Activated CD8-positive, alpha-beta T cell treated with anti-CD3 and anti-CD28 coated beads for 36 hours (primary cell): Measurements from ENCODE around the gene DOCK4. TPM values are rescaled to one million over a fixed set of nuclear protein-coding genes. Genes with fewer than 3 reads are reported as not detected.

ENCODE experiments used
- ATAC-seq: fragments of 200-7000 bp; cut with Tn5 transposase; one replicate; pipeline ENCODE4 v1.10.0; 2021; ENCODE audit warnings: mild to moderate bottlenecking, moderate library complexity
- CTCF ChIA-PET: fragments of 350-600 bp; sonication (Branson Sonifier 250); formaldehyde crosslinking; loops from one replicate; lab custom pipeline; 2021; ENCODE audit warnings: antibody characterized with exemption; lab: Charles Lee
- POLR2A ChIA-PET: fragments of 350-600 bp; sonication (Branson Sonifier 250); formaldehyde crosslinking; loops from one replicate; lab custom pipeline; 2021; ENCODE audit warnings: antibody characterized with exemption; lab: Charles Lee
- DNase-seq: peaks from one replicate; pipeline ENCODE4 v3.0.0-alpha.2; 2020
- H3K27ac Mint-ChIP-seq: one replicate; pipeline ENCODE4 v1.8.0; 2021; ENCODE audit warnings: mild to moderate bottlenecking, mixed read lengths
- H3K27me3 Mint-ChIP-seq: one replicate; pipeline ENCODE4 v1.8.0; 2021; ENCODE audit warnings: mixed read lengths
- H3K36me3 Mint-ChIP-seq: one replicate; pipeline ENCODE4 v1.8.0; 2021; ENCODE audit warnings: low read depth, mixed read lengths
- H3K4me1 Mint-ChIP-seq: one replicate; pipeline ENCODE4 v1.8.0; 2021; ENCODE audit warnings: low read depth, mixed read lengths
- H3K4me3 Mint-ChIP-seq: one replicate; pipeline ENCODE4 v1.8.0; 2021; ENCODE audit warnings: mild to moderate bottlenecking, moderate library complexity, mixed read lengths
- H3K9me3 Mint-ChIP-seq: one replicate; pipeline ENCODE4 v1.8.0; 2021; ENCODE audit warnings: mixed read lengths
- CTCF ChIP-seq: fragments of 200-600 bp; IDR thresholded peaks from one replicate; pipeline ENCODE4 v1.8.0; 2022; ENCODE audit warnings: antibody characterized with exemption, mild to moderate bottlenecking
- intact Hi-C: fragments of 100-400 bp; cut with micrococcal nuclease; formaldehyde crosslinking; loops from one replicate; pipeline ENCODE4 v1.10.0; 2022
- total RNA-seq, 2 experiments: library from RNA; stranded (reverse); gene quantifications; one replicate each; pipeline ENCODE4 v1.2.3, GENCODE V29; 2021

DOCK4 gene
- total RNA-seq, 2 experiments from 2014 or later = 0.31 to 0.32 TPM

DNA sequence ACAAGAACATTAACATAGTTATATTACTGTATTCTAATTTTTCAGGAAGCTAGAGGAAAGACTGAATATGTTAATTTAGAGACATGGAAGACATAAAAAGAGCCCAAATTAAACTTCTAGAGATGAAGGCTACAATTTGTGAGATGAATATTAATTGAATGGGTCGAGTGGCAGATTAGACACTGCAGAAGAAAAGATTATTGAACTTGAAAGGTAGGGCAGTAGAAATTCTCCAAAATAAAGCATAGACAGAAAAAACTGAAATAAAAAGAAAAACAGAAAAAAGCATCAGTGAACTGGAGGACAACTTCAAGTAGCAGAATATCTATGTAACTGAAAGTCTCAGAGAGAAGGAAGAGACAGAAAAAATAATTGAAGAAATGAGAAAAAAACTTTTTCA is 369.6 kb downstream of the DOCK4 start:
- TF ChIP-seq CTCF = no peak
- intact Hi-C loops = no loop called here
- Mint-ChIP-seq H3K4me3 (no peak overlapping the region), H3K36me3 (no peaks in the 10 kb centered on the region), H3K9me3 (peaks cover 3% of the 10 kb centered on the region), H3K4me1 (peaks cover 3% of the 10 kb centered on the region), H3K27me3 (peaks cover 4% of the 10 kb centered on the region), H3K27ac (no peak overlapping the region)
- POLR2A ChIA-PET = no interaction called here
- CTCF ChIA-PET = no interaction called here
- ATAC-seq (no peak), DNase-seq (no peak)

DNA sequence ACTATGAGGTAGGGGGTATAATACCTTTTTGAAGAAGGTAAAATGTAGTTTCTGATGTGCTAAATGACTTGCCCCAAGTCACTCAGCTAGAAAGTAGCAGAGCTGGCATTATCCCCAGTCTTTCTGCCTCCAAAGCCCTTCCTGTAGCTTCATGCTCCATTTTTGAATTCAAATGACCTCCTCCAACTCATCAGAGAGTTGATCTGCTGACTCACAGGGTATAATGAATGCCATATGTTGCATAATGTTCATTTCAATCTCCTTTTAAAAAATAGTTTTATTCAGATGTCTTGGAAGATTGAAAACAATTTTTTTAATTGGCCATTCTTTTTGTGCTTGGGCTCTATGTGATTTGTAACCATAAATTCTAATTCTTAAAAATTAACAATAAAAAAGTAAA is 371.1 kb downstream of the DOCK4 start:
- H3K36me3 Mint-ChIP-seq = no peaks in the 10 kb centered on the region
- H3K9me3 Mint-ChIP-seq = peaks cover 3% of the 10 kb centered on the region
- peaks cover 10% of the 10 kb centered on the region for H3K27me3 Mint-ChIP-seq
- H3K4me1 Mint-ChIP-seq = no peaks in the 10 kb centered on the region
- TF ChIP-seq CTCF = no peak
- ChIA-PET CTCF (no interaction called here), POLR2A (no interaction called here)
- DNase-seq (no peak), ATAC-seq (no peak)
- no peak overlapping the region for H3K4me3 Mint-ChIP-seq
- intact Hi-C loops = no loop called here
- no peak overlapping the region for H3K27ac Mint-ChIP-seq

- no peak overlapping the region for H3K4me3 Mint-ChIP-seq
- POLR2A ChIA-PET = no interaction called here
- H3K4me1 Mint-ChIP-seq = no peaks in the 10 kb centered on the region
- intact Hi-C loops = no loop called here
- CTCF ChIA-PET = no interaction called here
- no peak for DNase-seq
- peaks cover 10% of the 10 kb centered on the region for H3K27me3 Mint-ChIP-seq
- no peak for TF ChIP-seq CTCF
- H3K27ac Mint-ChIP-seq = no peak overlapping the region
- H3K9me3 Mint-ChIP-seq = peaks cover 3% of the 10 kb centered on the region
- no peak for ATAC-seq
- no peaks in the 10 kb centered on the region for H3K36me3 Mint-ChIP-seq
Measured at GRCh38 chr7:111834367-111834766, 371.8 kb downstream of the DOCK4 start.

- DNase-seq (no peak), ATAC-seq (no peak)
- Mint-ChIP-seq H3K9me3 (peaks cover 3% of the 10 kb centered on the region), H3K4me3 (no peak overlapping the region), H3K36me3 (no peaks in the 10 kb centered on the region), H3K27ac (no peak overlapping the region), H3K27me3 (peaks cover 10% of the 10 kb centered on the region), H3K4me1 (no peaks in the 10 kb centered on the region)
- intact Hi-C loops = no loop called here
- TF ChIP-seq CTCF = no peak
- POLR2A ChIA-PET = no interaction called here
- CTCF ChIA-PET = no interaction called here
Measured at GRCh38 chr7:111833466-111833865, 372.7 kb downstream of the DOCK4 start.

DNA sequence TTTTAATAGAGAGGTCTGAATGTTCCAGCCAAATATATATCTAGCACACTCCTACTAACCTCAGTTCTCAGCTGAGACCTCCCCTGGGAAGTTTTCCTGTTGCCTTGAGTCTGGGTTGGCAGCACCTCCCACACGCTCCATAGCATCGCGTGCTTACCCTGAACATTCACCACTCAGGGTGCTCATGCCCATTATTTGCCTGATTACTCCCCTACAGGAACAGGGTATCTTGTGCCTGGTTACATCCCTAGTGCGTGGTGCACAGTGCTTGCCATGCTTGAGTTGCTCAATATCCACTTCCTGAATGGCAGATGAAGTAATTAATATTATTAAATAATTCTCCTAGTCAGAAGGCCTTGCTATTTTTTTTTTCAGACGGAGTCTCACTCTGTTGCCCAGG is 374.0 kb downstream of the DOCK4 start:
- intact Hi-C loops = no loop called here
- peaks cover 3% of the 10 kb centered on the region for H3K9me3 Mint-ChIP-seq
- H3K27me3 Mint-ChIP-seq = peaks cover 10% of the 10 kb centered on the region
- no peak overlapping the region for H3K27ac Mint-ChIP-seq
- H3K4me1 Mint-ChIP-seq = no peaks in the 10 kb centered on the region
- ATAC-seq = no peak
- CTCF ChIA-PET = interaction anchor here (0.8 kb wide), 1 partner anchor 22 kb away, joined by 3 read pairs; no protein-coding TSS in a partner anchor
- POLR2A ChIA-PET = no interaction called here
- no peak overlapping the region for H3K4me3 Mint-ChIP-seq
- no peak for DNase-seq
- H3K36me3 Mint-ChIP-seq = no peaks in the 10 kb centered on the region
- TF ChIP-seq CTCF = no peak
